Body of pancreas (tissue), 4 donors: ENCODE measurements around the gene PLEK.

ENCODE experiments used
- CTCF ChIP-seq, 7 experiments: fragments of 450-650 bp in 4 of 7; fragments of 200-600 bp in 3 of 7; sonication (generic) in 3 of 7; IDR thresholded peaks; one replicate each; pipeline ENCODE4 v1.5.1; 2016 to 2019; ENCODE audit warnings: antibody characterized with exemption in 7 of 7
- POLR2A ChIP-seq, 3 donors: fragments of 450-650 bp; IDR thresholded peaks; one replicate each; pipeline ENCODE4 v1.6.1; 2016; ENCODE audit warnings: antibody characterized with exemption in 3 of 3, mild to moderate bottlenecking in 2 of 3

GRCh38 chr2:68390586-68390985 is 25.5 kb downstream of the PLEK start:
- TF ChIP-seq CTCF (IDR thresholded peaks at IDR 0.05) (no peak), POLR2A (IDR thresholded peaks at IDR 0.05) (no peak)
